MM.1S (cell line): ENCODE measurements around the gene CTRB2.

Experiments used
- DNase-seq: peaks from one replicate; pipeline ENCODE4 v3.0.0-alpha.2; 2015
- H2AFZ ChIP-seq: fragments of 300-600 bp; sonication (generic); 2 replicates; pipeline ENCODE4 v1.6.0; 2016; ENCODE audit warnings: antibody characterized with exemption, low read length
- H3F3A ChIP-seq: fragments of 300-600 bp; sonication (generic); 2 replicates; pipeline ENCODE4 v1.6.1; 2016; ENCODE audit warnings: mild to moderate bottlenecking, antibody characterized with exemption, low read length, moderate library complexity, mixed read lengths; ENCODE audit not compliant: insufficient read depth
- H3K27ac ChIP-seq: fragments of 300-600 bp; sonication (generic); 2 replicates; pipeline ENCODE4 v1.5.1; 2016; ENCODE audit warnings: mild to moderate bottlenecking, low read length
- H3K27me3 ChIP-seq: fragments of 300-600 bp; sonication (generic); replicated peaks from 2 replicates; pipeline ENCODE4 v1.6.0; 2016; ENCODE audit warnings: low read length; ENCODE audit not compliant: insufficient read depth
- H3K36me3 ChIP-seq: fragments of 300-600 bp; sonication (generic); replicated peaks from 2 replicates; pipeline ENCODE4 v1.6.1; 2016; ENCODE audit warnings: mild to moderate bottlenecking, low read length, mixed read lengths; ENCODE audit not compliant: insufficient read depth
- H3K4me1 ChIP-seq: fragments of 300-600 bp; sonication (generic); 2 replicates; pipeline ENCODE4 v1.6.1; 2016; ENCODE audit warnings: low read length, mixed read lengths
- H3K4me2 ChIP-seq: fragments of 300-600 bp; sonication (generic); 2 replicates; pipeline ENCODE4 v1.6.0; 2016; ENCODE audit warnings: low read depth, low read length
- H3K4me3 ChIP-seq: fragments of 300-600 bp; sonication (generic); 2 replicates; pipeline ENCODE4 v1.5.1; 2016; ENCODE audit warnings: low read length, mixed read lengths
- H3K79me2 ChIP-seq: fragments of 300-600 bp; sonication (generic); 2 replicates; pipeline ENCODE4 v1.6.1; 2016; ENCODE audit warnings: mixed run types, low read length, mixed read lengths
- H3K9ac ChIP-seq: fragments of 300-600 bp; sonication (generic); 2 replicates; pipeline ENCODE4 v1.6.1; 2016; ENCODE audit warnings: low read length, mixed read lengths
- H3K9me2 ChIP-seq: fragments of 300-600 bp; sonication (generic); replicated peaks from 2 replicates; pipeline ENCODE4 v1.6.1; 2016; ENCODE audit warnings: mild to moderate bottlenecking, low read length, mixed read lengths; ENCODE audit not compliant: insufficient read depth
- H3K9me3 ChIP-seq: fragments of 300-600 bp; sonication (generic); replicated peaks from 2 replicates; pipeline ENCODE4 v1.6.1; 2016; ENCODE audit warnings: mild to moderate bottlenecking, low read length, mixed read lengths; ENCODE audit not compliant: insufficient read depth
- H4K20me1 ChIP-seq: fragments of 300-600 bp; sonication (generic); 2 replicates; pipeline ENCODE4 v1.6.1; 2016; ENCODE audit warnings: mild to moderate bottlenecking, low read length, moderate library complexity, mixed read lengths; ENCODE audit not compliant: insufficient read depth
- CTCF ChIP-seq: fragments of 300-600 bp; sonication (generic); IDR thresholded peaks from 2 replicates; pipeline ENCODE4 v1.5.1; 2016; ENCODE audit warnings: antibody characterized with exemption, low read length, mixed read lengths
- EZH2 ChIP-seq: fragments of 300-600 bp; sonication (generic); optimal IDR thresholded peaks from 2 replicates; pipeline ENCODE3; 2017; ENCODE audit warnings: low read depth, mild to moderate bottlenecking, antibody characterized with exemption, low read length, mixed read lengths
- EZH2phosphoT487 ChIP-seq: fragments of 300-600 bp; sonication (generic); IDR thresholded peaks from 2 replicates; pipeline ENCODE4 v1.6.1; 2018; ENCODE audit warnings: antibody characterized with exemption, low read length

The CTRB2 gene

GRCh38 chr16:75248536-75249380 is 41.8 kb upstream of the CTRB2 start:
- no peak overlapping the region for H3K9ac ChIP-seq
- no peaks in the 10 kb centered on the region for H3K9me3 ChIP-seq
- H3K36me3 ChIP-seq, result no peaks in the 10 kb centered on the region
- no peak overlapping the region for H3K4me3 ChIP-seq
- H2AFZ ChIP-seq, result no peak overlapping the region
- TF ChIP-seq EZH2phosphoT487 (no peak), CTCF (no peak), EZH2 (no peak)
- no peaks in the 10 kb centered on the region for H3K9me2 ChIP-seq
- no peaks in the 10 kb centered on the region for H3K4me1 ChIP-seq
- H4K20me1 ChIP-seq, result no peaks in the 10 kb centered on the region
- DNase-seq, result no peak
- H3K79me2 ChIP-seq, result no peaks in the 10 kb centered on the region
- H3K27ac ChIP-seq, result no peak overlapping the region
- no peak overlapping the region for H3K4me2 ChIP-seq
- H3K27me3 ChIP-seq, result peaks cover 16% of the 10 kb centered on the region
- no peaks in the 10 kb centered on the region for H3F3A ChIP-seq

- Histone ChIP-seq H3K27ac (no peak overlapping the region), H3K4me2 (no peak overlapping the region)
Observed at GRCh38 chr16:75248142-75248535, 41.2 kb upstream of the CTRB2 start.

GRCh38 chr16:75247249-75247648 is 40.3 kb upstream of the CTRB2 start:
- no peaks in the 10 kb centered on the region for H3K9me3 ChIP-seq
- no peaks in the 10 kb centered on the region for H3K4me1 ChIP-seq
- H3K79me2 ChIP-seq, result no peaks in the 10 kb centered on the region
- no peak overlapping the region for H3K4me2 ChIP-seq
- no peaks in the 10 kb centered on the region for H3K36me3 ChIP-seq
- H3K9ac ChIP-seq, result no peak overlapping the region
- H3K27ac ChIP-seq, result no peak overlapping the region
- no peaks in the 10 kb centered on the region for H3K9me2 ChIP-seq
- H2AFZ ChIP-seq, result no peak overlapping the region
- H4K20me1 ChIP-seq, result no peaks in the 10 kb centered on the region
- peaks cover 15% of the 10 kb centered on the region for H3K27me3 ChIP-seq
- no peaks in the 10 kb centered on the region for H3F3A ChIP-seq
- H3K4me3 ChIP-seq, result no peak overlapping the region
- DNase-seq, result no peak
- TF ChIP-seq EZH2phosphoT487 (no peak), CTCF (no peak), EZH2 (no peak)

More at GRCh38 chr16:75248142-75248535, 41.2 kb upstream of the CTRB2 start:
- TF ChIP-seq EZH2 (no peak), CTCF (no peak), EZH2phosphoT487 (no peak)
- peaks cover 16% of the 10 kb centered on the region for H3K27me3 ChIP-seq
- no peaks in the 10 kb centered on the region for H3K4me1 ChIP-seq
- no peak for DNase-seq
- no peaks in the 10 kb centered on the region for H3K9me2 ChIP-seq
- no peaks in the 10 kb centered on the region for H3F3A ChIP-seq
- H2AFZ ChIP-seq, result no peak overlapping the region
- no peak overlapping the region for H3K4me3 ChIP-seq
- H3K79me2 ChIP-seq, result no peaks in the 10 kb centered on the region
- no peaks in the 10 kb centered on the region for H4K20me1 ChIP-seq
- no peaks in the 10 kb centered on the region for H3K9me3 ChIP-seq
- no peak overlapping the region for H3K9ac ChIP-seq
- H3K36me3 ChIP-seq, result no peaks in the 10 kb centered on the region
